ENCODE data around the gene FRMD4A.

Gene FRMD4A

DNA sequence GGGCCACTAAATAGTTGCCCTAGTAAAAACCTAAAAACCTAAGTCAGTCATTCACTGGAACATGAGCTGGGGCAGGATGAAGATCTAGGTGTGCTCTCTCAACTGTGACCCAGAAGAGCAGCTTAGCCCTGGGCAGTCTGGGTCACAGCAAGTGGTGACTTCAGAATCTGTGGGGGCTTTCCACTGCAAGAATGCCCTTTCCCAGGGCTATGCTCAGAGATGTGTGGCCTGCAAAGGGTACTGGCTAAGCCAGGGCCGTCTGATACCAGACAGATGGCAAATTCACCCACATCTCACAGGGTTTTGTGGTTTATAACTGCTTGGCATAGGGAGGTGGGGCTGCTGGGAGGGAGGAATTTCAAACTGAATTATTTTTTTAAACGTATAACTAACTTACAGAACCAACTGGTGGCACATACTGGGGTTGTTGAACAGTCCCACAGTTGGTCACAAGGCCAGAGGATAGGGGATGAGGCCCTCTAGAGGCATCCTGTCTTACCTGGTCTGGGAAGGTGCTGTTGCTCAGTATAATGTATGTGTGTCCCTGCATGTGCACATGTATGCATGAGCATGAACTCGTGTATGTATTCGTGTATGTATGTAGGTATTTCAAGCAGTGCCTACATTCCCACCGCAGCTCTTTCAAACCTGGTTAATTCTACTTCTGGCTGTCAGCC, 680.7 kb downstream of the FRMD4A start:
- DNase-seq (ENCODE audit: low read depth): no peak

DNA sequence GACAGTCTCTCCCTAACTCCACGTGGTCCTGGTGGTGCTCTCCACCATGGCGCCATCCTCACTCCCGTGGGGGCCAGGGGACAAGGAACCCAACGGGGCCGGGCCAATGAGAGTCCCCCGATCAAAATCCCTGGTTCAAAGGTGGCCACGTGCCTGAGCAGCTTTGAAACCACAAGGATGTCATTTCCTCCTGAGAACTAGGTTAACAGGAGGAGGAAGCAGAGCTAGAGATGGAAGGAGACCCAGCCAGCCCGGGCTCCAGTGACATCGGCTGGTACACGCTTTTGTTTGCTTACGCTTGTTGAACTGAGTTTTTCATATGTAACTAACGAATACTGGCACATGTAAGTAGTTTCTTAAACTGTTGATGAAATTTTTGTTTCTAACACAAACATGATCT, 682.3 kb downstream of the FRMD4A start:
- no peak for DNase-seq (ENCODE audit: low read depth)

DNA sequence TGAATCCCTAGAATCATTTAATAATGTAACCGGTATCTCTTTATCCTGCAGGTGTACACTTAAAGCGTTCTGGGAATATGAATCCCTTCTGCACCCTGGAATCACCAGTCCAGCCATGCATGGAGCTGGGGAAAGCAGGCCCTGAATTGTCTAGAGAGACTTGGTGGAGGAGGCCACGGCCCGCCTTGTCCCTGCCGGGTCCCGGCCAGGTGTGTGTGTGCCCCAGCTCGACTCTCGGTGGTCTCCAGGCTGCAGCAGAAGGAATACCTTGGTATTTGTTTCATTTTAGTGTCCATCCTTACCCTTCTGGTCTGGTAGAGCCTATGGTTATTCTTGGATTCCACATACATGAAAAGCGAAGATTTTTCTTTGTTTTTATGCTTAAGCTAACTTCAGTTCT, 685.9 kb downstream of the FRMD4A start:
- no peak for DNase-seq (ENCODE audit: low read depth)

DNA sequence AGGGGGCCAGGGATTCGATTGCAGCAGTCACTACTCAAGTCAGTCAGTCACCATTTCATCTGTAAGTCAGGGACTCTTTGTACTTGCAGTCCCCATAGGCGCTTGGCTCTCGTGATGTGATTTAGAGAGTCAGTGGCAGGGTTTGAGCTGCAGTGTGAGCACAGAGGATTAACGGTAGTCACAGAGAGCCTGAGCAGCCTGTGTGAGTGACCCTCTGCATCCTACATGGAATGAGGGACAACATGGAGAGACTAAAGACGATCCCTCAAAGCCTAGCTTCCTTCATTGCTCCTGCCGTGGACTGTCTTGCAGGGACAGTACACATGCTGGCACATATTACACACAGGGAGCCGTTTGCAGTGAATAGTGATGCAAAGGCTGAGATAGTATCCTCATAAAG, 687.7 kb downstream of the FRMD4A start:
- no peak for DNase-seq (ENCODE audit: low read depth)

DNA sequence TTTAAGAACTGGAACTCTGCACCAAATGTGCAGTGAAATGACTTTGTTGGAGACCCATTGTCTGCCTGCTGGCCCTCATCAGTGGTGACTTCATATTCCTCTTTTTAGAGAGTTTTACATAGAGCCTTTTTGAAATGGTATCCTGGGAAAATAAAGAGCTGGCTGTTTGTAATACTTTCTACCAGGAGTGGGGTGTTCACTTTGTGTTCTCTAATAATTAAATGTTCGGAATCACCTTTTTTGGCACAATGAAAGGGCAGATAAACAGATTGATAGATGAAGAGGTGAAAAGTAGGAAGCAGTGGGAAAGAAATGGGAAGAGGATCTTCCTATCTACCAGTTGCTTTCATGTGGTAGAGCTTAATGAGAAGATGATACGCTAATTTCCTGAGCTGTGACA, 688.4 kb downstream of the FRMD4A start:
- no peak for DNase-seq (ENCODE audit: low read depth)

DNA sequence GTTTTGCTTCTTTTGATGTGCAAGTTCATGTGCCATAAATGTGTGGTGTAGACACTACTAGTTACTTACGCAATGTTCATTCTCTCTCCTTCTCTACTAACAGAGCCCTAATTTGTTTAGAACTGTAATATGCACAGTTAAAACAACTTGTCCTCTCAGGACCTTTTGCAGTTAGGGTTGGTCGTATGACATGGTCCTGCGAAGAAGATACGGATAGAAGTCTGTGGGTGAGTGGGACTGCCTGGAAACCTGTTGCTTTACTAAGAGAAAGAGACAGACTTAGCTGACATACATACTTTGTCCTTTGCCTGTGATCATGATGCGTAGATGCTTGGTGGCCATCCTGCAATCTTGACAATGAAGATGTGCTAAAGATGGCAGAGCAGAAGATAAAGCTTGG, 692.8 kb downstream of the FRMD4A start:
- DNase-seq (ENCODE audit: low read depth): no peak

DNA sequence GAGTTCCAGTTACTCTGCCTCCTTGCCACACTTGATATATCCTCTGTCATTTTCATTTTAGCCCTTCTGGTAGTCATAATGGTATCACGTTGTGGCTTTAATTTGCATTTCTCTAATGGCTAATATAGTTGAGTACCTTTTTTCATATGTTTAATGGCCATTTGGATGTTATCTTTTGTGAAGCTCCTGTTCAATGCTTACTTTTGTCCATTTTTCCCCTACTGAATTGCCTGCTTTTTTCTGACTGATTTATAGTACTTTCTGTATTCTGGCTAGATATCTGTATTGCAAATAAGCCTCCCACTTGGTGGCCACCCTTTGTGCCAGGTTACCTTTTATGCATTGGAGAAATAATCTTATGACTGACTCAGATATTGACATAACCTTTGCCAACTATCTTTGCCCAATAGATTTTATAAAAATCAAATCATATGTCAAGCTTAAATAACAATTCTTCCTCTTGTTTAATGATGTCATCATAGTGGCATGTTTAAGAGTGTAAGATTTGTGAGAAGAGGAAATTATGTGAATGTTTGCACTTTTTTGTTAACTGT, 693.3 kb downstream of the FRMD4A start:
- no peak for DNase-seq (ENCODE audit: low read depth)

DNA sequence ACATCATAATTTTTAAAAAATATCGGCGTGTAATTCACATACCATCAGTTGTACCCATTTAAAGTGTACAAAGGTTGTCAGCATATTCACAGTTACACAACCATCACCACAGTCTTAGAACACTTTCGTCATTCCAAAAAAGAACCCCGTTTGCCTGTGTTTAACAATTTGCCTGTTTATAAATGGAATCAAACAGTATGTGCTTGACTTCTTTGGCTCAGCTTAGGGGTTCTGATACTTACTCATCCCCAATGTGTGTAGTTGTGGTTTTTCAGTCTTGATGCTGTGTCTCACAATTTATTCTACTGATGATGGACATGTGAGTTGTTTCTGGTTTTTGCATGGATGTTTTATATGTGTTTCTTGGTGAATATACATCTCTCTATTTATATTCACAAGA, 693.9 kb downstream of the FRMD4A start:
- no peak for DNase-seq (ENCODE audit: low read depth)

DNA sequence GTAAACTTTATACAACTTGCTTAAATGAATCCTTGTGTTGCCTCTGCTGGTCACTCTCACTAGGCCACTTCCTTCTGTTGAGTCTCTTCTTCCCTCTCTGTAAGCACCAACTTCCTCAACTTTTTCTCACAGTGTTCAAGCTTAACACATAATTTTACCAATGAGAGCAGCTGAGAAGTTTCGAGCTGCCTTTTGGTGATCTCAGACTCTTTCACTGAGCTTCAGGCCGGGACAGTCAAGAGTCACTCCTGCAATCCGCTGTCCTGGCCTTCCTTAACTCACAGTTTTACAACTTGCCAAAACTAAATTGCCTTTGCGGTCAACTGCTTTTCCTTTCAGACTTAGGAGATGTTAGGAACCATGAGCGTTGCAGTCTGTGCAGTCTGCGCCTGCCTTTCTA, 696.5 kb downstream of the FRMD4A start:
- peak; percentile 65 for DNase-seq (ENCODE audit: low read depth)

DNA sequence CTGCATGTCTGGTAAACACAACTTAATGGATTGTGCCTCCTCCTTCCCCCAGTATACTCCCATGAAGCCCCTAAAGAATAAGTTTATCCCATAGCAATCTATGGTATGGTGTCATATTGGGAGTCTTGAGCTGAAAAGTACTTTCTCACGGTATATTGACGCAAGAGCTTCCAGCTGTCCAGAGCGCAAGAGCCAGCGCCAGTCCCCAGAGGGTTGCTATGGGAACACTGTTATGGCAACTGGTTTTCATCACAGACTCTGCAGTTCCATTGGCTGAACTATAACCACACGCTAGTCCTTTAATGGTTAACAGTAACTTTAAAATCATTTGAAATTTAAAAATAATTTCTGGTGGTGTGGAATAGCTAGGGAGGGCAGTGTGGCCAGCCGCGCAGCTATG, 697.0 kb downstream of the FRMD4A start:
- peak; percentile 86 for DNase-seq (ENCODE audit: low read depth)

DNA sequence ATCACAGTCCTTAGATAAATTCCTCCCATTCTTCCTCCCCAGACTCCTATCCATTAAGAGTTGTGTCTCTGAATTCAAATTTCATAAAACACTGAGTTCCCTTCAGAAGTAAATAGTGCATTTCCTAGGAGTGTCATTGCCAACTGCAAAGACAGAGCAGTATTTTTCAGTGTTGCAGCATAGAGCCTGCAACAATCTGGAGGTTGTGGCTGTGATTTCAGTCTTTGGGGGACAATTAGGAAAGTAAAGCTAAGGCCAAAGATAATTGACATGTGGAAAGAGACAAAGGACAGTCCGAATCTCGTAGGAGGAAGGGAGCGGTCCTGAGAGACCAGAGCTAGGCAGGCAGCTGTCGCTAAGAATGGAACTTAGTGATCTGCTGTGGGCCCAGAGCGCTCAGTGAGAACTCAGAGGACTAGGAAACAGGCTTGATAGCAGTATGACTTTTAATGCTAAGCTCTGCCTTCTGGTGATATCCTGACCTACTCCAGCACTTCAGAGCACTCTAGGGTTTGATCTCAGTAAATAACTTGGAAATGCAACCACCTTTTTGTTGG, 697.8 kb downstream of the FRMD4A start:
- no peak for DNase-seq (ENCODE audit: low read depth)

DNA sequence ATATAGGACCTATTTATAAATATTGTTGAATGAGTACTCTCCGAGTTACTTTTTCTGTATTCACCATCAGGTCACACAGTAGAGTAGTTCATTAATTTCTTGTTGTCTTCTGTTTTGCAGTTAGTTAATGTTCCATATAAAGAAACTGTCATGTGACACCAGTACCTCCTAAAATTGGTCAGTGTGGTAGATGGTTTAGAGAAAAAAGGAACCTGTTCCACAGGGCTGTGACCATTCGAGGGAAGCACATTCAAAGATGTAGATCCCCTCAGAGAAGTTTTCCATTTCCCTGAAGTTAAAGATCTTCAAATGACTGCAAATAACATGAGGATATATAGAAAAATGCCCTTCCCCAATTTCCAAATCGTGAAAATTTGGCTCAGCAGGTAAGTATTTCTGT, 698.3 kb downstream of the FRMD4A start:
- no peak for DNase-seq (ENCODE audit: low read depth)

DNA sequence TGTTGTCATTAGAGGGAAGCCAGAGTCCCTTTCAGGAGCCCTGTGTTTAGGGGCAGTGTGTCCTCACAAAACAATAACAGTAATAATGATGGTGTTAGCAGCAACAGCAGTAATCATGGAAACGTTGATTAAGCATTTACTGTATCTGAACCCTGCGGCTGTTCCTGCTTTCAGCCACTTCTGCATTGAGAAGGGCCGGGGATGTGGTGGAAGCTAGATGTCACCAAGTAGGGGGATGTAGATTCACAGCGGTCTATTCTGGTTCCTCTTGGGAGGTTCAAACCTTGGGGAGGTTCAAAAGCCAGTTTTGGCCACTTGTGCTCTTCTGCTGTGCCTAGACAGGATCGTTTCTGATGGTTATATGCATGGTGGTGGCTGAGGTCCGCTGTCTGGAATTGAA, 699.1 kb downstream of the FRMD4A start:
- no peak for DNase-seq (ENCODE audit: low read depth)

DNA sequence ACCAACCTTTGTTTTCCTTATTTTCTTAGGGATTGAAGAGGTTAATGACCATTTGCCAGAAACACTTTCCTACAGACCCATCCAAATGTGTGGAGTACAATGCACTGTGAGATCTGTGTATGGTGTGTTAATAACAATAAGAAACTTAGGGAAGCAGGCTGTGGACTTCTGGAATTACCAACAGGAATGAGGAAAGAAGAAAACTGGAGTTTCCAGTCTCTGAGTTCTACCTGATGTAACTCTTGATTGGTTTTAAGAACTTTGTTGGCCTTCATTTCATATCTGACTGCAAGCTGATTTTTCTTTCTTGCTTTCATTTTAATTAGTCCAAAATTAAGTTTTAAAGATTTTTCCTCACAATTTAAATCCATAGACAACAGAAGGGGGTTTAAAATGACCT, 700.5 kb downstream of the FRMD4A start:
- DNase-seq (ENCODE audit: low read depth): no peak

DNA sequence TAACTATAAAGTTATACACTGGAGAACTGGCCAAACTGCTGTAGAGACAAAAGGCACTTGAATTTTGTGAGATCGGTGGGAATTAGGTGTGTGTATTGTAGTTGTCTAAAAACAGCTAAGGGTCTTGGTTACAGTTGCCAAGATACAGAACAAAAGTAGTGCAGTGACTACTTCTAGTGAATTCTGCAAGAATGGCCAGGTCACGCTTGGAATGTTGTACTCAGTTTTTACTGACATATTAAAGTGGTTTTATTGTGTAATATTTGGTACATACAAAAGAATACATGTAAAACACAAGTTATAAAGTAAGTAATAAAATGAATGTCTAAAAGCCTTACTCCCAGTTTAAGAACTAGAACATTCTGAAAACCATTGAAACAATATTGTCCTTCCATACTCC, 701.6 kb downstream of the FRMD4A start:
- peak; percentile 23 for DNase-seq (ENCODE audit: low read depth)

DNA sequence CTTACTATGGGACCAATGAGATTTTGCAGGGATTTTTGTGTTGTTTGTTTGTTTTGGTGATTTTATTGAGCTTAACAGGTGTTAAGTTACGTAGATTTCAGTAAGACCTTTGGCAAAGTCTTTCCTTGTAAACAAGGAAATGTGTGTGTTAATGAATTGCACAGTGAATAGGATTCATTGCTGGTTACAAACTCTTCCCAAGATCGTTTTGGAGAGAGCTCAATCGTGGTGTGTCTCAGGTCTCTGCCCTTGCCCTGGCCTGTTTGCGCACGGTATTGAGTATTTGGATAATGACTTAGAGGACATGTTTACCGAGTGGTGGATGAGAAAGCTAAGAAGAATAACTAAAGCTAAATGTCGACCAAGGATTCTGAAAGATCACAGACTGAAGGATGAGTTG, 702.1 kb downstream of the FRMD4A start:
- no peak for DNase-seq (ENCODE audit: low read depth)

DNA sequence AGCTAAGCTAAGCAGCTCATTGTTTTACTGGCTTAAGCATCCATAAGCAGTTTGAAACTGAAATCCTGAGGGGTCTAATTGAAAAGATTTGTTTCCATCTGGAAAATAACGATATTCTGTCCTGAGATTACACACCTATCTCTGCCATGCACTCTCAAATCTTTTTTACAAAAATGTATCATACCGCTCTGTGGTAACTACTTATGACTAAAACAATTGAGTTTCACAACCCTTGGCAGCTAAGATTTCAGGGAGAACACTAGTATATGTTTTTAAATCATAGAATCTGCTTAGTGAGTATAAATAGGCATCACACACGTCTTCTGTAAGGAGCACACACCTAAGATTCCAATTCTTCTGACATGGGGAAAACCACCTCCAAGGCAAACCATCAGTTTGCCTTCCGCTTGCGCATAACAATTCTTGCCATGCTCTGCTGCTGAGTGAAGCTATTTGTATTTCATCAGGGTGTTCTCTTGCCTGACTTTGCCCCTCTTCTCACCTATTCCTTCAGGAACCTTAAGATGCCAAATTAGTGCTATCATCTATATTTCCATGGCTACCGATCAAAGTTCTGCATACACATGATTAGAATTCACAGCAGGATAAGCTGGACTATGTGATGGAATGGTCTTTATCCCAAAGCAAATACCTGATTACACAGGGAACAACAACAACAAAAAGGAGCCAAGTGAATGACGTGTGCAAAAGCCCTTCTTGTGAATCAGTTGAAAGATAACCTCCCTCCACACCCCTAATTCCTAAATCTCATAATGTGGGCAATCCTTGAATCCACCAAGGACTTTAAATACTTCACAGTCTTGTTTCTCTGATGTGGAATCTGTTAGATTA, 703.0 kb downstream of the FRMD4A start:
- no peak for DNase-seq (ENCODE audit: low read depth)

DNA sequence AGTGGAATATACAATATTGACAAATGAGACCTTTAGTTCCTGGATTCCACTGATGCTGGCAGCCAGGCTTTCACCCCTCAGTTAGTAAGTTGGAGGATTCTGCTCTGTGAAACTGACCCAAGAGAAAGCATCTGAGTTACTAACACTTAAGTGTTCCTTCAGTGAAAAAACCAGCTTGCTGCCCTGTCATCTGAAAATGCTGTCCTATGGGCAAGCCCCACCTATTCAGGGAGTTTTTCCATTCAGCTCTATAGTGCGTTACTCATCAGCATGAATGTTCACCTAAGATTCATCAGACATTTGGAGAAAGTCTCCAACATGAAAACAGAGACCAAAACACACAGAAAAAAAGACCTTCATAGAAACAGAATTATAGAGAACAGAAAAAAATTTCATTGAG, 706.1 kb downstream of the FRMD4A start:
- DNase-seq (ENCODE audit: low read depth): no peak

DNA sequence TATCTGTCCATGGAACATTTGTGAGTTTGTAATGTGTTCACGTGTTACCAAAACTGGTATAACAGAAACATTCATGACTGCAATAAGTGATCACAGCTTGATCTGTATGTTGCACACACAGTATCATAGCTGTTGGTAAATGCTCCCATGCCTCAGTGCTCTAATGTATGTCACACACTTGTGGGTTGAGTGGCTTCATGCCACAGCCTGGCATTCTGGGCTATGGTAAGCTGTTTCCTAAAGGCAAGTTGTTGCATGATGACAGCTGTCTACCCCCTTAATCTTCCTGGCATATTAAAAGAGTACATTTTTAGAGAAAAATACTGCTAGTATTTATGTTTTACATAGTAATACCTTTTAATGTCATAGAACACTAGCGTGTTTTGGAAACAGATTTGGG, 708.8 kb downstream of the FRMD4A start:
- no peak for DNase-seq (ENCODE audit: low read depth)

DNA sequence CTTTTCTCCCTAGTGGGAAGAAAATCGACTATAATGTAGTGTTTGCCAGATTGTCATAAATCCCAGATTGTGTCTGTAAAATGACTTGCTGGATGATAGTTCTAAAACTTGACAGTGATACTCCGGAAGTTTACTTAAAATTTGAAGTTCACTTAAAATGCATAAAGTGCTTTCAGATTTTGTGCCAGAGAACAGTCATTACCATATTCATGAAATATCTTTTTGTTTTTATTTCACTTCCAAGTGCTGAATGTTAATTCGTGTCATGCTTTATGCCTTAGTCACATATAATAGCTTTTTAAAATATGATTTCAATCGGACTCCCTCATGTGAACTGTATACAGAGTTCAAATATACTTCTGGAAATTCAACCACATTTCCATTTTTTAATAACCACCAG, 713.6 kb downstream of the FRMD4A start:
- DNase-seq (ENCODE audit: low read depth): no peak

DNA sequence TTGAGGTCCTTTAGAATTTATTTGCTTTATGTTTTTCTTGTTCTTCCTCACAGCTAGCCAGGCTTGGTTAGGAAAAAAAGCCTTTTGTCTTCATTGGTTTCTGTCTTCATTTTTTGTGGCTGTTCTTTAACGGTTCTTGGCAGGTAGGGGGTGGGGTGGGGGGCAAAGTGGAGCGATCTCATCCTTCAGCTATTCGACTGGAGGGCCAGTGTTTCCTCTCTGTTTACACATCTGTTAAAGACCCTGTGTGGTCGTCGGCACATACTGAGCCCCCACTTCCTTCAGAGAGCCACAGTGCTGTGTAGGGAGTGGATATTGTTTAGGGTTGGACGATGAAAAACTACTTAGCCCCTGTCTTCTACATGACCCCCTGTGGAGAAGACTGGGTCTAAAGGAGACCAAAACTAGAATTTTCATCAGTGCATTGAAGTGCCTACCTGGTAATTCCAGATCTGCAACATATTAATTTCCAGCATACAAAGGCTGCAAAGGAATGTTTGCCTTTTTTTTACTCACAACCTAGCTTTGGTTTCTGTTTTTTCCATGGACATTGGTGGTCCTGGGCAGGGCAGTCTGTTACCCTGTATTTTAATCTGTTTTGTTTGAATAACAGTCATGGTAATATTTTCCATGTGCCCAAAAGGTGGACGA, 714.9 kb downstream of the FRMD4A start:
- DNase-seq (ENCODE audit: low read depth): no peak

DNA sequence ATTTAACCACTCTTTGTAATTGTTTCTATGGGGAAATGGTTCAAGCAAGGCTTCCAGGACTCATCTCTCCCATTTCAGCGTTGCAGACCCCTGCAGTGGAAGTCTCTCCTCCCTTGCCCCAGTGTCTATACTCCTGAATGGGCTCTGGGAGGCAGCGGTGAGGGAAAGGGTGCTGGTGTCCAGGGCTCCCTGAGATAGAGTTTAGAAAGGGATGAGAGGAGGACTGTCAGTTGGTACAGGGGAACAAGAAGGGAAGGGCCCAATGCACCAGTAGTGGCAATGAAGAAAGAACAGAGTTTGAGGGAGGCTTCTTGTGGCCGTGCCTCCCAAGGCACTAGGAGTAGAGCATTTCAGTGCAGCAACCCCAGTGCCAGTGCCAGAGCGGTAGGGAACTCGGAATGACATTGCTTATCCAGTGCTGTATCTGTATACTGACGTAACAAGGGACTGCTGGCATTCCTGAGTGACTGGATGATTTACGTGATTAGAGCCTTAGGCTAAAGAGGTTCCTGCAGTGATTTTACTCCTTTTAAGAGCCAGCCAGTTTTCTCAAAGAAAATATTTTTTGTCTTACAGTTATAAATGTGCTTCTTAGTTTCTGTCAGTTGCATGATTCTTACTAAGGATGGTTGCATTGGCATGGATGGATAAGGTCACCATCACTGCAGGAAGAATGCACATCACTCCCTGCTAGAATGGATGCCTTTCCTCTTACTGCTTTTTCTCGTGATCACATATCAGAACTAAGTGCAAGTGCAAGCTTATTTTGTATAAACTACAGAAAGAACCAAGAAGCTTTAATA, 716.0 kb downstream of the FRMD4A start:
- DNase-seq (ENCODE audit: low read depth): peak; percentile 80
